A673 (cell line): ENCODE data around the gene SYT4. TPM values are rescaled to one million over a fixed set of nuclear protein-coding genes. Genes with fewer than 3 reads are reported as not detected.
A peak's percentile ranks its signal among the peaks of the same experiment; 100 is the strongest.
"Not testable (repeated sequence)": the region's sequence is repeated elsewhere in the genome, so short reads cannot be mapped to it uniquely, and the experiment has no call there.

Experiments
- BruUV-seq: library from RNA; stranded (reverse); fragments of 400-500 nt; replicated peaks from 2 replicates; lab custom pipeline; 2021; lab: Mats Ljungman, UMichigan
- CTCF ChIA-PET: fragments of 300-600 bp; sonication (Branson Sonifier 250); formaldehyde crosslinking; loops from one replicate; lab custom pipeline; 2022; ENCODE audit warnings: antibody characterized with exemption; lab: Charles Lee
- POLR2A ChIA-PET: fragments of 300-600 bp; sonication (Branson Sonifier 250); formaldehyde crosslinking; loops from one replicate; lab custom pipeline; 2022; ENCODE audit warnings: antibody characterized with exemption; ENCODE audit not compliant: low non-redundant PET; lab: Charles Lee
- DNase-seq: peaks from one replicate; pipeline ENCODE4 v3.0.0-alpha.2; 2015; ENCODE audit warnings: low spot score
- H3K27ac ChIP-seq: fragments of 200-600 bp; sonication (generic); 2 replicates; pipeline ENCODE4 v1.5.1; 2016; ENCODE audit warnings: mixed run types, low read depth, mild to moderate bottlenecking, mixed read lengths, antibody characterized with exemption, low read length; ENCODE audit not compliant: poor library complexity, severe bottlenecking
- H3K27me3 ChIP-seq: fragments of 200-600 bp; sonication (generic); replicated peaks from 2 replicates; pipeline ENCODE4 v1.6.1; 2017; ENCODE audit warnings: mixed run types, low read depth, mild to moderate bottlenecking, mixed read lengths, antibody characterized with exemption, low read length; ENCODE audit not compliant: insufficient read depth, poor library complexity
- H3K36me3 ChIP-seq: fragments of 200-600 bp; sonication (generic); 2 replicates; pipeline ENCODE4 v1.6.1; 2016; ENCODE audit warnings: mixed run types, mild to moderate bottlenecking, mixed read lengths, antibody characterized with exemption, low read length; ENCODE audit not compliant: insufficient read depth, poor library complexity, severe bottlenecking
- H3K4me1 ChIP-seq: fragments of 200-600 bp; sonication (generic); 2 replicates; pipeline ENCODE4 v1.6.1; 2017; ENCODE audit warnings: mixed run types, mild to moderate bottlenecking, mixed read lengths, antibody characterized with exemption, low read length; ENCODE audit not compliant: insufficient read depth, poor library complexity, severe bottlenecking
- H3K4me3 ChIP-seq: fragments of 200-600 bp; sonication (generic); 2 replicates; pipeline ENCODE4 v1.5.1; 2016; ENCODE audit warnings: low read depth, mixed run types, mild to moderate bottlenecking, mixed read lengths, low read length; ENCODE audit not compliant: poor library complexity, severe bottlenecking
- H3K9me3 ChIP-seq: fragments of 200-600 bp; sonication (generic); 2 replicates; pipeline ENCODE4 v1.6.1; 2016; ENCODE audit warnings: mixed run types, low read depth, mild to moderate bottlenecking, mixed read lengths, antibody characterized with exemption, low read length; ENCODE audit not compliant: poor library complexity, severe bottlenecking
- CTCF ChIP-seq: fragments of 300-800, 200-600 bp; sonication (generic); conservative IDR thresholded peaks from 2 replicates; pipeline ENCODE4 v1.5.1; 2017; ENCODE audit warnings: low read depth, mild to moderate bottlenecking, antibody characterized with exemption, low read length, moderate library complexity, mixed read lengths
- EZH2 ChIP-seq: fragments of 200-600 bp; sonication (generic); IDR thresholded peaks from 2 replicates; pipeline ENCODE4 v1.6.1; 2017; ENCODE audit warnings: borderline replicate concordance, low read depth, mild to moderate bottlenecking, mixed read lengths, antibody characterized with exemption, low read length; ENCODE audit not compliant: poor library complexity, severe bottlenecking
- intact Hi-C: fragments of 100-400 bp; cut with micrococcal nuclease; formaldehyde crosslinking; loops from one replicate; pipeline ENCODE4 v1.10.0; 2022; ENCODE audit not compliant: unreplicated experiment
- total RNA-seq: library from RNA; stranded (reverse); gene quantifications from 2 replicates; pipeline ENCODE4 v1.2.3, GENCODE V29; 2021

SYT4 gene
- total RNA-seq, 1 experiment from 2014 or later = 2.3 TPM

- DNase-seq = no peak
- H3K27me3 ChIP-seq = no peaks in the 10 kb centered on the region
- TF ChIP-seq EZH2 = no peak
- TF ChIP-seq CTCF = no peak
- no peaks in the 10 kb centered on the region for H3K36me3 ChIP-seq
- no peaks in the 10 kb centered on the region for H3K9me3 ChIP-seq
- ChIA-PET CTCF (no interaction called here), POLR2A (no interaction called here)
- H3K4me1 ChIP-seq = no peaks in the 10 kb centered on the region
- BruUV-seq = no TSS peak
- H3K4me3 ChIP-seq = no peak overlapping the region
- no peak overlapping the region for H3K27ac ChIP-seq
- intact Hi-C loops = no loop called here
Observed at GRCh38 chr18:43312891-43313290, 35.6 kb upstream of the SYT4 start.

GRCh38 chr18:43310239-43310638 lies 32.9 kb upstream of the SYT4 start:
- Histone ChIP-seq H3K4me1 (no peaks in the 10 kb centered on the region), H3K27ac (no peak overlapping the region), H3K27me3 (no peaks in the 10 kb centered on the region), H3K36me3 (no peaks in the 10 kb centered on the region), H3K9me3 (no peaks in the 10 kb centered on the region), H3K4me3 (no peak overlapping the region)
- intact Hi-C loops = no loop called here
- DNase-seq = peak; percentile 35
- TF ChIP-seq CTCF (no peak), EZH2 (no peak)
- no TSS peak for BruUV-seq
- CTCF ChIA-PET = no interaction called here
- POLR2A ChIA-PET = no interaction called here

GRCh38 chr18:43303376-43303775 lies 26.1 kb upstream of the SYT4 start:
- Histone ChIP-seq H3K4me1 (no peaks in the 10 kb centered on the region), H3K27me3 (no peaks in the 10 kb centered on the region), H3K4me3 (no peak overlapping the region), H3K9me3 (no peaks in the 10 kb centered on the region), H3K27ac (no peak overlapping the region), H3K36me3 (no peaks in the 10 kb centered on the region)
- TF ChIP-seq CTCF (no peak), EZH2 (no peak)
- no TSS peak for BruUV-seq
- POLR2A ChIA-PET = no interaction called here
- intact Hi-C loops = no loop called here
- DNase-seq = no peak
- CTCF ChIA-PET = no interaction called here

DNA sequence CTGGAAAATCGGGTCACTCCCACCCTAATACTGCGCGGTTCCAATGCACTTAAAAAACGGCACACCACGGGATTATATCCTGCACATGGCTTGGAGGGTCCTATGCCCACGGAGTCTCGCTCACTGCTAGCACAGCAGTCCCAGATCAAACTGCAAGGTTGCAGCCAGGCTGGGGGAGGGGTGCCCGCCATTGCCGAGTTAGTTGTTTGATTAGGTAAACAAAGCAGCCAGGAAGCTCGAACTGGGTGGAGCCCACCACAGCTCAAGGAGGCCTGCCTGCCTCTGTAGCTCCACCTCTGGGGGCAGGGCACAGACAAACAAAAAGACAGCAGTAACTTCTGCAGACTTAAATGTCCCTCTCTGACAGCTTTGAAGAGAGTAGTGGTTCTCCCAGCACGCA lies 8.9 kb upstream of the SYT4 start:
- H3K36me3 ChIP-seq, H3K9me3 ChIP-seq, H3K27me3 ChIP-seq, DNase-seq, CTCF ChIA-PET, BruUV-seq, H3K4me3 ChIP-seq, H3K4me1 ChIP-seq, POLR2A ChIA-PET, H3K27ac ChIP-seq, intact Hi-C loops: not testable (repeated sequence)
